GM19328 (cell line): ENCODE measurements around the gene EPHA2.

Experiments used
- ATAC-seq: cut with Tn5 transposase; IDR thresholded peaks from one replicate; pipeline ENCODE4 v1.9.1; 2021; ENCODE audit warnings: mild to moderate bottlenecking, moderate library complexity; ENCODE audit not compliant: unreplicated experiment

The EPHA2 gene

GRCh38 chr1:16151196-16151994 lies 4.5 kb downstream of the EPHA2 start:
- ATAC-seq: no peak

GRCh38 chr1:16150508-16150907 lies 5.4 kb downstream of the EPHA2 start:
- no peak for ATAC-seq

GRCh38 chr1:16149702-16150488 lies 6.0 kb downstream of the EPHA2 start:
- no peak for ATAC-seq

- no peak for ATAC-seq
Measured at GRCh38 chr1:16149146-16149545, 6.7 kb downstream of the EPHA2 start.

- ATAC-seq: no peak
Measured at GRCh38 chr1:16148329-16149092, 7.4 kb downstream of the EPHA2 start.

GRCh38 chr1:16147156-16147926 lies 8.5 kb downstream of the EPHA2 start:
- no peak for ATAC-seq

- ATAC-seq: no peak
Measured at GRCh38 chr1:16146279-16147155, 9.4 kb downstream of the EPHA2 start.

- ATAC-seq: no peak
Measured at GRCh38 chr1:16145662-16146278, 10.1 kb downstream of the EPHA2 start.

GRCh38 chr1:16145030-16145661 lies 10.7 kb downstream of the EPHA2 start:
- no peak for ATAC-seq

GRCh38 chr1:16144325-16145029 lies 11.4 kb downstream of the EPHA2 start:
- ATAC-seq: no peak

- no peak for ATAC-seq
Measured at GRCh38 chr1:16143566-16144324, 12.1 kb downstream of the EPHA2 start.

GRCh38 chr1:16143005-16143565 lies 12.8 kb downstream of the EPHA2 start:
- no peak for ATAC-seq

GRCh38 chr1:16142383-16142995 lies 13.4 kb downstream of the EPHA2 start:
- ATAC-seq: no peak

- ATAC-seq: no peak
Measured at GRCh38 chr1:16141573-16142336, 14.1 kb downstream of the EPHA2 start.

- ATAC-seq: no peak
Measured at GRCh38 chr1:16140068-16140596, 15.7 kb downstream of the EPHA2 start.
